GM12892 (cell line): ENCODE data around the gene ANKS1A.

ENCODE experiments used
- POLR2A ChIP-seq: IDR thresholded peaks from 2 replicates; pipeline ENCODE4 v1.6.1; 2011; ENCODE audit warnings: low read depth, low read length, control low read depth
- TAF1 ChIP-seq: IDR thresholded peaks from 2 replicates; pipeline ENCODE4 v1.6.1; 2011; ENCODE audit warnings: low read depth, mild to moderate bottlenecking, control low read depth, low read length, borderline replicate concordance

DNA sequence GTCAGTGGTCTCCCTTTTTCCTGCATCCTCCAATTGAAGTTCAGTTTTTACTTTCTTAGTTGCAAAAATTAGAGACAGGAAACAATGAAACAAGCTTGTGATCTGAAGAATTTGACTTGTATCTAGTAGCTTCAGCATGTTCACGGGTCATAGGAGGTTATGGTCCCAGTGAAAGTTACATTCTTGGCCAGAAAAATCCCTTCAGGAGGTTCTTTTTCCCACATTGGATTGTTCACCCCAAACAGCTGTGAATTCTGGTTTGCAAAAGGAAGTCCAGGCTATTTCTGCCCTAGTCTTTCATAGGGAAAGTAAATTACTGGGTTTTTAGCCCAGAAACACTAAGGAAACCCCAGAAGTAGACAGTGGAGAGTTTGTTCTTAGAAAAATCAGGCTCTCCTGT lies 8.1 kb downstream of the ANKS1A start:
- TF ChIP-seq POLR2A (no peak), TAF1 (no peak)
